ENCODE results near the gene C21orf58. TPM values are rescaled to one million over a fixed set of nuclear protein-coding genes. Genes with fewer than 3 reads are reported as not detected.

C21orf58 gene
- total and polyA plus RNA-seq, 2 experiments from 2014 or later: 17.7 to 23.9 TPM

DNA sequence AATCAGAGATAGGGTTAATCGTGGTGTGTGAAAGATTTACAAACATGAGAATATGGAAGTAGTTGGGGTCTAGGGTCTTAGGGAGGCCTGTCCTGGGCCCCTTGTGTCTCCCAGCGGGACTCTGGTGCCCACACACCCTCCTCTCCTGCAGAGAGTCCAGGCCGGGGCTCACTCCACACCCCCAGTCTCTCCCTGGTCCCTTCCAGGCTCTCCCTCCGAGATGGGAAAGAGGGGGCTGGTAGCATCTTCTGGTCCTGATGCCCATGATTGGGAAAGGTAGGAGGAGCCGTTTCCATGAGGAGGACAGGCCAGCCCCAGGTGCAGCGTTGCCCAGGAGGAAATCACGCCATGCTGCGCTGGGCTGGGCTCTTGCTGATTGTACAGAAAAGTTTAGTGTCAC, 26.9 kb upstream of the C21orf58 start:
- H3K4me1 Mint-ChIP-seq: no peaks in the 10 kb centered on the region
- ATAC-seq (no peak), DNase-seq (ENCODE audit: low spot score) (no peak)
- H3K27ac Mint-ChIP-seq: no peak overlapping the region
- H3K4me3 Mint-ChIP-seq: no peak overlapping the region
- H3F3A ChIP-seq (replicated peaks; ENCODE audit: low read depth): no peaks in the 10 kb centered on the region
- peaks cover 31% of the 10 kb centered on the region for H3K36me3 ChIP-seq (ENCODE audit: insufficient read depth)
- no peaks in the 10 kb centered on the region for H3K9me3 Mint-ChIP-seq
- peaks cover 77% of the 10 kb centered on the region for H3K36me3 Mint-ChIP-seq (ENCODE audit: low read depth)
- H3K27me3 Mint-ChIP-seq (ENCODE audit: insufficient read depth, low read depth, poor library complexity): peaks cover 10% of the 10 kb centered on the region
- no peak overlapping the region for H3K4me3 ChIP-seq
- no peak overlapping the region for H2AFZ ChIP-seq
- H3K9me2 ChIP-seq (ENCODE audit: insufficient read depth): no peaks in the 10 kb centered on the region
- no peaks in the 10 kb centered on the region for H3K4me1 ChIP-seq (ENCODE audit: insufficient read depth)
- no peak overlapping the region for H3K27ac ChIP-seq (ENCODE audit: low read depth)
- H3K27me3 ChIP-seq (ENCODE audit: insufficient read depth): no peaks in the 10 kb centered on the region
- H4K20me1 ChIP-seq (replicated peaks; ENCODE audit: insufficient read depth): no peaks in the 10 kb centered on the region; the same call in none of the 2 replicates
- no peaks in the 10 kb centered on the region for H3K79me2 ChIP-seq (replicated peaks; ENCODE audit: insufficient read depth)
- TF ChIP-seq EZH2 (IDR thresholded peaks at IDR 0.05; ENCODE audit: low read depth, unreplicated experiment) (no peak), CREB1 (CRISPR knock-in tag; IDR thresholded peaks at IDR 0.05; ENCODE audit: low read depth) (no peak), ZNF331 (CRISPR knock-in tag; IDR thresholded peaks at IDR 0.05; ENCODE audit: low read depth) (no peak), POLR2AphosphoS5 (IDR thresholded peaks at IDR 0.05; ENCODE audit: low read depth) (no peak), ZNF114 (CRISPR knock-in tag; IDR thresholded peaks at IDR 0.05) (no peak), NANOG (IDR thresholded peaks at IDR 0.05; ENCODE audit: borderline replicate concordance) (no peak), JUNB (IDR thresholded peaks at IDR 0.05; ENCODE audit: unreplicated experiment) (no peak), EZH2phosphoT487 (IDR thresholded peaks at IDR 0.05; ENCODE audit: unreplicated experiment) (no peak), STAT1 (IDR thresholded peaks at IDR 0.05; ENCODE audit: unreplicated experiment) (no peak)
- TF ChIP-seq, protein P1, sequence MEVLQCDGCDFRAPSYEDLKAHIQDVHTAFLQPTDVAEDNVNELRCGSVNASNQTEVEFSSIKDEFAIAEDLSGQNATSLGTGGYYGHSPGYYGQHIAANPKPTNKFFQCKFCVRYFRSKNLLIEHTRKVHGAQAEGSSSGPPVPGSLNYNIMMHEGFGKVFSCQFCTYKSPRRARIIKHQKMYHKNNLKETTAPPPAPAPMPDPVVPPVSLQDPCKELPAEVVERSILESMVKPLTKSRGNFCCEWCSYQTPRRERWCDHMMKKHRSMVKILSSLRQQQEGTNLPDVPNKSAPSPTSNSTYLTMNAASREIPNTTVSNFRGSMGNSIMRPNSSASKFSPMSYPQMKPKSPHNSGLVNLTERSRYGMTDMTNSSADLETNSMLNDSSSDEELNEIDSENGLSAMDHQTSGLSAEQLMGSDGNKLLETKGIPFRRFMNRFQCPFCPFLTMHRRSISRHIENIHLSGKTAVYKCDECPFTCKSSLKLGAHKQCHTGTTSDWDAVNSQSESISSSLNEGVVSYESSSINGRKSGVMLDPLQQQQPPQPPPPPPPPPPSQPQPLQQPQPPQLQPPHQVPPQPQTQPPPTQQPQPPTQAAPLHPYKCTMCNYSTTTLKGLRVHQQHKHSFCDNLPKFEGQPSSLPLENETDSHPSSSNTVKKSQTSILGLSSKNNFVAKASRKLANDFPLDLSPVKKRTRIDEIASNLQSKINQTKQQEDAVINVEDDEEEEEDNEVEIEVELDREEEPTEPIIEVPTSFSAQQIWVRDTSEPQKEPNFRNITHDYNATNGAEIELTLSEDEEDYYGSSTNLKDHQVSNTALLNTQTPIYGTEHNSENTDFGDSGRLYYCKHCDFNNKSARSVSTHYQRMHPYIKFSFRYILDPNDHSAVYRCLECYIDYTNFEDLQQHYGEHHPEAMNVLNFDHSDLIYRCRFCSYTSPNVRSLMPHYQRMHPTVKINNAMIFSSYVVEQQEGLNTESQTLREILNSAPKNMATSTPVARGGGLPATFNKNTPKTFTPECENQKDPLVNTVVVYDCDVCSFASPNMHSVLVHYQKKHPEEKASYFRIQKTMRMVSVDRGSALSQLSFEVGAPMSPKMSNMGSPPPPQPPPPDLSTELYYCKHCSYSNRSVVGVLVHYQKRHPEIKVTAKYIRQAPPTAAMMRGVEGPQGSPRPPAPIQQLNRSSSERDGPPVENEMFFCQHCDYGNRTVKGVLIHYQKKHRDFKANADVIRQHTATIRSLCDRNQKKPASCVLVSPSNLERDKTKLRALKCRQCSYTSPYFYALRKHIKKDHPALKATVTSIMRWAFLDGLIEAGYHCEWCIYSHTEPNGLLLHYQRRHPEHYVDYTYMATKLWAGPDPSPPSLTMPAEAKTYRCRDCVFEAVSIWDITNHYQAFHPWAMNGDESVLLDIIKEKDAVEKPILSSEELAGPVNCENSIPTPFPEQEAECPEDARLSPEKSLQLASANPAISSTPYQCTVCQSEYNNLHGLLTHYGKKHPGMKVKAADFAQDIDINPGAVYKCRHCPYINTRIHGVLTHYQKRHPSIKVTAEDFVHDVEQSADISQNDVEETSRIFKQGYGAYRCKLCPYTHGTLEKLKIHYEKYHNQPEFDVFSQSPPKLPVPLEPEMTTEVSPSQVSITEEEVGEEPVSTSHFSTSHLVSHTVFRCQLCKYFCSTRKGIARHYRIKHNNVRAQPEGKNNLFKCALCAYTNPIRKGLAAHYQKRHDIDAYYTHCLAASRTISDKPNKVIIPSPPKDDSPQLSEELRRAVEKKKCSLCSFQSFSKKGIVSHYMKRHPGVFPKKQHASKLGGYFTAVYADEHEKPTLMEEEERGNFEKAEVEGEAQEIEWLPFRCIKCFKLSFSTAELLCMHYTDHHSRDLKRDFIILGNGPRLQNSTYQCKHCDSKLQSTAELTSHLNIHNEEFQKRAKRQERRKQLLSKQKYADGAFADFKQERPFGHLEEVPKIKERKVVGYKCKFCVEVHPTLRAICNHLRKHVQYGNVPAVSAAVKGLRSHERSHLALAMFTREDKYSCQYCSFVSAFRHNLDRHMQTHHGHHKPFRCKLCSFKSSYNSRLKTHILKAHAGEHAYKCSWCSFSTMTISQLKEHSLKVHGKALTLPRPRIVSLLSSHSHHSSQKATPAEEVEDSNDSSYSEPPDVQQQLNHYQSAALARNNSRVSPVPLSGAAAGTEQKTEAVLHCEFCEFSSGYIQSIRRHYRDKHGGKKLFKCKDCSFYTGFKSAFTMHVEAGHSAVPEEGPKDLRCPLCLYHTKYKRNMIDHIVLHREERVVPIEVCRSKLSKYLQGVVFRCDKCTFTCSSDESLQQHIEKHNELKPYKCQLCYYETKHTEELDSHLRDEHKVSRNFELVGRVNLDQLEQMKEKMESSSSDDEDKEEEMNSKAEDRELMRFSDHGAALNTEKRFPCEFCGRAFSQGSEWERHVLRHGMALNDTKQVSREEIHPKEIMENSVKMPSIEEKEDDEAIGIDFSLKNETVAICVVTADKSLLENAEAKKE (CRISPR knock-in tag; IDR thresholded peaks at IDR 0.05): no peak
- TF ChIP-seq, protein P2, sequence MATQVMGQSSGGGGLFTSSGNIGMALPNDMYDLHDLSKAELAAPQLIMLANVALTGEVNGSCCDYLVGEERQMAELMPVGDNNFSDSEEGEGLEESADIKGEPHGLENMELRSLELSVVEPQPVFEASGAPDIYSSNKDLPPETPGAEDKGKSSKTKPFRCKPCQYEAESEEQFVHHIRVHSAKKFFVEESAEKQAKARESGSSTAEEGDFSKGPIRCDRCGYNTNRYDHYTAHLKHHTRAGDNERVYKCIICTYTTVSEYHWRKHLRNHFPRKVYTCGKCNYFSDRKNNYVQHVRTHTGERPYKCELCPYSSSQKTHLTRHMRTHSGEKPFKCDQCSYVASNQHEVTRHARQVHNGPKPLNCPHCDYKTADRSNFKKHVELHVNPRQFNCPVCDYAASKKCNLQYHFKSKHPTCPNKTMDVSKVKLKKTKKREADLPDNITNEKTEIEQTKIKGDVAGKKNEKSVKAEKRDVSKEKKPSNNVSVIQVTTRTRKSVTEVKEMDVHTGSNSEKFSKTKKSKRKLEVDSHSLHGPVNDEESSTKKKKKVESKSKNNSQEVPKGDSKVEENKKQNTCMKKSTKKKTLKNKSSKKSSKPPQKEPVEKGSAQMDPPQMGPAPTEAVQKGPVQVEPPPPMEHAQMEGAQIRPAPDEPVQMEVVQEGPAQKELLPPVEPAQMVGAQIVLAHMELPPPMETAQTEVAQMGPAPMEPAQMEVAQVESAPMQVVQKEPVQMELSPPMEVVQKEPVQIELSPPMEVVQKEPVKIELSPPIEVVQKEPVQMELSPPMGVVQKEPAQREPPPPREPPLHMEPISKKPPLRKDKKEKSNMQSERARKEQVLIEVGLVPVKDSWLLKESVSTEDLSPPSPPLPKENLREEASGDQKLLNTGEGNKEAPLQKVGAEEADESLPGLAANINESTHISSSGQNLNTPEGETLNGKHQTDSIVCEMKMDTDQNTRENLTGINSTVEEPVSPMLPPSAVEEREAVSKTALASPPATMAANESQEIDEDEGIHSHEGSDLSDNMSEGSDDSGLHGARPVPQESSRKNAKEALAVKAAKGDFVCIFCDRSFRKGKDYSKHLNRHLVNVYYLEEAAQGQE (IDR thresholded peaks at IDR 0.05; ENCODE audit: unreplicated experiment): no peak
- TF ChIP-seq, protein P3, sequence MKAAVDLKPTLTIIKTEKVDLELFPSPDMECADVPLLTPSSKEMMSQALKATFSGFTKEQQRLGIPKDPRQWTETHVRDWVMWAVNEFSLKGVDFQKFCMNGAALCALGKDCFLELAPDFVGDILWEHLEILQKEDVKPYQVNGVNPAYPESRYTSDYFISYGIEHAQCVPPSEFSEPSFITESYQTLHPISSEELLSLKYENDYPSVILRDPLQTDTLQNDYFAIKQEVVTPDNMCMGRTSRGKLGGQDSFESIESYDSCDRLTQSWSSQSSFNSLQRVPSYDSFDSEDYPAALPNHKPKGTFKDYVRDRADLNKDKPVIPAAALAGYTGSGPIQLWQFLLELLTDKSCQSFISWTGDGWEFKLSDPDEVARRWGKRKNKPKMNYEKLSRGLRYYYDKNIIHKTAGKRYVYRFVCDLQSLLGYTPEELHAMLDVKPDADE (IDR thresholded peaks at IDR 0.05): no peak
- TF ChIP-seq, protein P4, sequence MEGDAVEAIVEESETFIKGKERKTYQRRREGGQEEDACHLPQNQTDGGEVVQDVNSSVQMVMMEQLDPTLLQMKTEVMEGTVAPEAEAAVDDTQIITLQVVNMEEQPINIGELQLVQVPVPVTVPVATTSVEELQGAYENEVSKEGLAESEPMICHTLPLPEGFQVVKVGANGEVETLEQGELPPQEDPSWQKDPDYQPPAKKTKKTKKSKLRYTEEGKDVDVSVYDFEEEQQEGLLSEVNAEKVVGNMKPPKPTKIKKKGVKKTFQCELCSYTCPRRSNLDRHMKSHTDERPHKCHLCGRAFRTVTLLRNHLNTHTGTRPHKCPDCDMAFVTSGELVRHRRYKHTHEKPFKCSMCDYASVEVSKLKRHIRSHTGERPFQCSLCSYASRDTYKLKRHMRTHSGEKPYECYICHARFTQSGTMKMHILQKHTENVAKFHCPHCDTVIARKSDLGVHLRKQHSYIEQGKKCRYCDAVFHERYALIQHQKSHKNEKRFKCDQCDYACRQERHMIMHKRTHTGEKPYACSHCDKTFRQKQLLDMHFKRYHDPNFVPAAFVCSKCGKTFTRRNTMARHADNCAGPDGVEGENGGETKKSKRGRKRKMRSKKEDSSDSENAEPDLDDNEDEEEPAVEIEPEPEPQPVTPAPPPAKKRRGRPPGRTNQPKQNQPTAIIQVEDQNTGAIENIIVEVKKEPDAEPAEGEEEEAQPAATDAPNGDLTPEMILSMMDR (conservative IDR thresholded peaks at IDR 0.05; ENCODE audit: low read depth in 2 of 2): no peak
- no peak overlapping the region for H3K4me2 ChIP-seq

Measured in GM23338 (cell line).